NCI-H2107 treated with DMSO at 0.1 percent for 48 hours (cell line): Measurements from ENCODE around the gene CHST14.
A peak's percentile ranks its signal among the peaks of the same experiment; 100 is the strongest.

ENCODE experiments used
- DNase-seq: peaks from one replicate; lab custom pipeline; 2025; ENCODE audit not compliant: unreplicated experiment; lab: John Stamatoyannopoulos, UW

Gene CHST14

DNA sequence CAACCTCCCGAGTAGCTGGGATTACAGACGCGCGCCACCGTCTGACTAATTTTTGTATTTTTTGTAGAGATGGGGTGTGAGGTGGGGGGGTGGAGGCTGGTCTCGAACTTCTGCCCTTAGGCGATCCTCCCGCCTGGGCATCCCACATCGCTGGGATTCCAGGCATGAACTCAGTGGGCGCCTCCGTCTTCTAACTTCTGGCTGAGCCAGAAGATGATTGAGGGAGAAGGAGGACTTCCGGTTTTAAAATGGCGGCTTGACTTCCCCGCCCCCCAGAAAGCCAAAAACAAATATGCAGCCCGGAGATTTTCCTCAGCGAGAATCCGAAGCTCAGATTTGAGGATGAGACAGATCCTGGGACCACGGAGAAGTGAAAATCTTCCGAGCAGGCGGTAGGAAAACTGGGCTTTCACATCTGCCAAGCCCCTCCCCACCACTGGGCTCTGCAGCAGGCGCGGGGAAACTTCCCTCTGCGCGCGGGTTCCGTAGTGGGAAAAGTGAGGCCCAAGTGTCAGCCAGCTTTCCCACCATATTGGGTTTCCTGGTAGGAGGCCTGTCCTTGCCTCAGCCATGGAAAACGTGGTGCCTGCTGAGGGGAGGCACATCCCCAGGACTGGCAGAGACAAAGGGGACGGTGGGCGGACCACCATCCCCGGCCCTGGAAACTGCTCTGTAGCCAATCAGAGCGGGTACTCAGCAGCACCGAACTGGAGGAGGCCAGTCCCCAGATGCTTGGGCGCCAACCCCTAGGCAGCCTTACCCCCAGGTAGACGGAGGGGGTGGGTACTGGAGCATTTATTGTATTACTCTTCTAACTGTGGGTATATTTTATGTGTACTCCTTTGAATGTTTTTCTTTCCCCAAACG, 17.3 kb downstream of the CHST14 start:
- DNase-seq: no peak

DNA sequence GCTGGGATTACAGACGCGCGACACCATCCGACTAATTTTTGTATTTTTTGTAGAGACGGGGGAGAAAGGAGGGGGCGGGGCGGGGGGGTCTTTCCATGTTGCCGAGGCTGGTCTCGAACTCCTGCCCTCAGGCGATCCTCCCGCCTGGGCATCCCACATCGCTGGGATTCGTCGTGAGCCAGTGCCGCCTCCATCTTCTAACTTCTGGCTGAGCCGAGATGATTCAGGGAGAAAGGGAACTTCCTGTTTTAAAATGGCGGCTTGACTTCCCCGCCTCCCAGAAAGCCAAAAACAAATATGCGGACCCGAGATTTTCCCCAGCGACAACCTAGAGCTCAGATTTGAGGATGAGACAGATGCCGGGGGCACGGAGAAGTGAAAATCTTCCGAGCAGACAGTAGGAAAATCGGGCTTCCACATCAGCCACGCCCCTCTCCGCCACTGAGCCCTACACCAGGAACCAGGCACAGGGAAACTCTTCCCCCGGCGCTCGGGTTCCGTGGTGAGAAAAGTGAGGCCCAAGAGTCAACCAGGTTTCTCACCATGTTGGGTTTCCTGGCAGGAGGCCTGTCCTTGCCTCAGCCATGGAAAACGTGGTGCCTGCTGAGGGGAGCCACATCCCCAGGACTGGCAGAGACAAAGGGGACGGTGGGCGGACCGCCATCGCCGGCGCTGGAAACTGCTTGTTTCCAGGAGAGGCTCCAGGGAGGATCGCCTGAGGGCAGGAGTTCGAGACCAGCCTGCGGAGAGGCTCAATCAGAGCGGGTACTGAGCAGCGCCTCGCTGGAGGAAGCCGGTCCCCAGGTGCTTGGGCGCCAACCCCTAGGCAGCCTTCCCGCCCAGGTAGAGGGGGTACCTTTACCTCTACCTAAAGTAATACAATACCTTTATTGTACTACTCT, 18.7 kb downstream of the CHST14 start:
- no peak for DNase-seq

DNA sequence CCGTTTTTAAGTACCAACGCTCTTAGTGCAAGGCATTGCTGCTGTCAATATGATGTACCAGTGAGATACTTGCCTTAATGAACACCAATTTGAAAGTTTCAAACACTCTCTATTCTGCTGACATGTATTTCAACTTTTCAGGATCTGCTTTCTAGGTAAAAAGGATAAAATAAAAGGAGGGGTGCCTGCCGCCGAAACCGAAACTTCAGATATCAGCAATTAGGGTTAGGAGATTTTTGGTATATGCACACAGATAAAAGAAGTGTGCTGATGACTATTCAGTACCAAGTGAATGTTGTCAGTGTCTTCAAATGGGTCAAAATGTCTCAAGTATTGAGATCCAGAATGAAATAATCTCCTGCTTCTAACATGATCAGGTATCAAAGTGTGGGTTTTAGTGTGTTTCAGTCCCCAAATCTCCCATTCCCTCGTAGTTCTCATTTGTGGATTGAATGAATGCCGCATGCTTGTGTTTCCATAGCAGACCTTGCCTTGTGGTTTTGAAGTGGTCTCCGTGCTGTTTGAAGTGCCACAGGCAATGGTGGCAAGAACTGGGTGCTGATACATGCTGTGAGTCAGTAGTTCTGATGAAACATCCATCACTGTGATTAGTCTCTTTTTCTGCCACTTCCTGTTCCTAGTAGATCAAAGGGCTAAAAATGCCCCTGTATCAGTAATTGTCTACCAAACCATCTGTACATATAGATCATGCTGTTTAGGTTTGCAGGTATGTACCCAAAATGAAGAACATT, 22.5 kb downstream of the CHST14 start:
- peak; percentile 53 for DNase-seq

DNA sequence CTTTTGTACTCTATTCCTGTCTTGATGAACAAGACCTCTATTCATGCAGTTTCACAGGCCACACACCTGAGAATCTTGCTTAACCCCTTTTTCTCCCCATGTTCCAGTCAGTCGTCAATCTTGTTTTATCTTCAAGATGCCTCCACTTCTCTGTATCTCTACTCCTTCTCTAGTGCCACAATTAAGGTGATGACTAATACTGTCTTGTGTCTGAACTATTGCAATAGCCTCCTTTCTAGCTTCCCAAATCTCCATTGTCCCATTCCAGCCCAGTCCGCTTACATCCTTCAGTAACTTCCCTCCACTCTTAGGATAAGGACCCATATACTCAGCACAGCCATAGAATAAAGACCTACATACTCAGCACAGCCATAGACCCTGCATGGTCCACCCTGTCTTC, 24.7 kb downstream of the CHST14 start:
- no peak for DNase-seq

DNA sequence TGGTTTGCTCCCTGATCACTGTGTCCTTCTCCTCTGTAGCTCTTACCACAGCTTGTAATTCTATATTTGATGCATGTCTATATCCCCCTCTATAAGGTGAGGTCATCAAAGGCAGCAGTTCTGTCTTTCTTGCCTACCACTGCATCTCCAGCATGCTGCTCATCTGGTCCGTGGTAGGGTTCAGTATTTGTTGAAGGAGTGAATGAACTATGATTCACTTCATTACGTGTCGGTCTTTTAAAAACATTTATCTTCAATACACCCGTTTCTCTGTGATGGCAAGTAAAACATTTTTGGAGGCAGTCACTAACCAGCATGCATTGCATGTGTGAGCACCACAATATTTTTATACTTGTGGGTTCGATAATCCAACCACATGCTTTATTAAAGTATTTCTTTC, 27.6 kb downstream of the CHST14 start:
- DNase-seq: no peak

DNA sequence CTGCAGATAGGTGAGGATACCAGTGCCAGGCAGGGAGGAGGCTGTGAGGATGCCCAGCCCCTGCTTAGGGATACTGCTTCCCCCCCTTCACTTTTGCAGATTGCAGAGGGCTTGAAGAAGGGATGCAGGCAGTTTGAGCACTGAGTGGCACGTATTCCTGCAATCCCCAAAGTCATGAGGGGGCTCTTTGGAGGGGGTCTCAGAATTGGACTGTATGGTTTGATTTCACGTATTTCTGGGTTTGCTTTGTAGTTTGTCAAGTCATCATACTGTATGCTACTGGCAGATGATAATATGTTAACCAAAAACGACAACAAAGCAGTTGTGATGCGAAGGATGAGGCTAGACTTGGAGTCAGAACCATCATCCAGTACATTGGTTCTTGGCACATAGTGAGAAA, 28.1 kb downstream of the CHST14 start:
- no peak for DNase-seq

DNA sequence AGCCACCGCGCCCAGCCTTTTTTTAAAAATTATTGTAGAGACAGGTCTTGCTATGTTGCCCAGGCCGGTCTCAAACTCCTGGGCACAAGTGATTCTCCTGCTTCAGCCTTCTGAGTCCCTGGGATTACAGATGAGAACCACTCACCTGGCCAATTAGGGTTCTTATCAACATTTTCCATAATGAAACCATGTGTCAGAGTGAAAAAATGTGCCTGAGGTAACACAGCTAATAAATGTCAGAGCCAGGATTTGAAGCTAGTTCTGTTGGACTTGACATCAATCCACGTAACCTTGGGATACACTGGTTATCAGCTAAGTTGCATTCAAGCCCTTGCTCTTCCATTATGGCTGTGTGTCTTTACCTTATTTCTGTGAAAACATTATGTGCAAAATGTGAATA, 29.1 kb downstream of the CHST14 start:
- no peak for DNase-seq

DNA sequence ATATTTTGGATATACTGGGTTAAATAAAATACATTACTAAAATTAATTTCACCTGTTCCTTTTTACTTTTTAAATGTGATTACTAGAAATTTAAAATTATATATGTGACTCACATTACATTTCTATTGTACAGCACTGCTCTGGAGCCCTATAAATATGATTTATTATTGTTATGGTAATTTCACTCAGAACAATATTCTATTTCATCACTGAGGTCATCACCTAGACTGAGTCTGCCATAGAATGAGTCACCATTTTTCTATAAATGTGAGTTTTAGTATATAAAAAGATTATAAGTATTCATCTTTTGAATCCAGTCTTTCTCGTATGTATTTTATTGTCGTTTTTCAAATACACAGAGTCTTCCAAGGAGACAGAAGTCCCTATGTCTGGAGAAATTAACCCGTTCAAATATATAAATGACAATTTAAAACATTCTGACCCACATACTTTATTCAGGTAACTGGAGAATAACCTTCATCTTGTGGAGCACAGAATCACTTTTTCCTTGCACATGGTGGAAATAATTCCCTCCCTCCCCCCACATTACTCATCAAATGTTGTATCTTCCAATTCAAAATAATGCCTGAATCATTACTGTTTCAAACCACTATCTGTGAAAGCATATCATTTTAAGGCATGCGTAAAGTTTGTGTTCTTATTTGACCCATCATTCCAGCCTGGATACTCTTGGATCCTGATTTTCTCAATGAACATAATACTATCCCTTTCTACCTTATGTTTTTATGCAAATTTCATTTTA, 30.0 kb downstream of the CHST14 start:
- no peak for DNase-seq

DNA sequence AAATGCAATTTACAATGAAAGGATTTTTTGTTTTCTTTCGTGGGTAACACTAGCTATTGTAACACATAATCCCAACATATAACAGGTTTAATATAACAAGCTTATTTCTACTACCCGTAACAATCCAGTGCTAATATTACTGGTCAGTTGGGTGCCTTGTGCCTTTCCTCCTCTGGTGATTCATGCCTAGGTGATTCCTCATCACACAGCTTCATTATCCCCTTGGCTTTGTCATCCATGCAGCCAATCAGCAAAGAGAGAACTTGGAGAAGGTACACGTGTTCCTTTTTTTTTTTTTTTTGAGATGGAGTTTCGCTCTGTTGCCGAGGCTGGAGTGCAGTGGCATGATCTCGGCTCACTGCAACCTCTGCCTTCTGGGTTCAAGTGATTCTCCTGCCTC, 30.7 kb downstream of the CHST14 start:
- no peak for DNase-seq

DNA sequence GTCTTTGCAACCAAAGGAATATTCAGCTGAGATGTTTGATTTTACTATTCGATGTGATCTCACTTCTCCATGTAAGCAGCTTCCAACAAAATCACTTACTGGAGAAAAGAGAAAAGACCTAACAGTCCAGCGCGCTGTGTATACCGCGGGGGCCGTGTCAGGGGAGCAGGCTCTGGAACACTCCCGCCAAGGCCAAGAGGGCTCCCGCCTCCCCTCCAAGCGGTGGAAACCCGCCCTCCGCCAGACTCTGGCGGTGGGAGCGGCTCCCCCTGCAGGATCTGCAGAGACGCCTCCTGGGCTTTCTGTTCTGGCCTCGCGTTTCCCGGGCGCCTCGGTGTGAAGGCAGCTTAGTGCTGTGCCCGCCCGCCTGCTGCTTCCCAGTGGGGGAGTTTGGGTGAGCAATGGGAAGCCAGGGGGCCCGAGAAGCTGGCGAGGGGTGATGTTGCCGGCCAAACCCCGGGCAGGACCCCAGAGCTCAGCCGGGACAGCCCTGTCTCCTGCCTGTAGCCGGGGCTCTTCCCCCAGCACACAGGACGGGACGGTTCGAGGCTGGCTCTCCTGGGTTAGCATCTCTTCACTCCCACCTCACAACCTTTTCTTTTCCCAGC, 36.3 kb downstream of the CHST14 start:
- peak; percentile 14 for DNase-seq

DNA sequence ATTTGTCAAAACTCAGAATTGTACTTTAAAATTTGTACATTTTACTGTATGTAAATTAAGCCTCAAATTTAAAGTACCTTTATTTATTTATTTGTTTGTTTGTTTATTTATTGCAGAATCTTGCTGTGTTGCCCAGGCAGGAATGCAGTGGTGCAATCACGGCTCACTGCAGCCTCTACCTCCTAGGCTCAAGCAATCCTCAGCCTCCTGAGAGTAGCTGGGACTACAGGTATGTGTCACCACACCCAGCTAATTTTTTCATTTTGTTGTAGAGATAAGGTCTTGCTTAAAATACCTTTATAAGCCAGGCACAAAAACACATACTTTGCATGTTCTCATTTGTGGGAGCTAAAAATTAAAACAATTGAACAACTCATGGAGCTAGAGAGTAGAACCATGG, 37.4 kb downstream of the CHST14 start:
- DNase-seq: no peak

DNA sequence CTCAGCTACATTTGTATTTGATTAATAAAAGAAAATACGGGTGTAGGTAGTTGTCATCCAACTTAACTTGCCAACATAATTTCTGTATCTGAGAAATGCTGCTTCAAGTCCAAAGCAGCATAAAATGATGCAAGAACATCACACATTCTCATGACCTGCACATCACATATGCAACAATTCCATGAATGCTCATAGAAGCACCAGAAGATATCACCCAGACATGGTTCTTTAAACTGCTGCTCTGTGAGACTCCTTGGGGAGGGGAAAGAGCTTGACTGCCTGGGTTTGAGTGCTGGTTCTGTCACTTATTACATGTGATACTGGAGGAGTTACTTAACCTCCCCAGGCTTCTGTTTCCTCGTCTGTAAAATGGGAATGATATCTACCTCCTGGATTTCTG, 39.4 kb downstream of the CHST14 start:
- no peak for DNase-seq

DNA sequence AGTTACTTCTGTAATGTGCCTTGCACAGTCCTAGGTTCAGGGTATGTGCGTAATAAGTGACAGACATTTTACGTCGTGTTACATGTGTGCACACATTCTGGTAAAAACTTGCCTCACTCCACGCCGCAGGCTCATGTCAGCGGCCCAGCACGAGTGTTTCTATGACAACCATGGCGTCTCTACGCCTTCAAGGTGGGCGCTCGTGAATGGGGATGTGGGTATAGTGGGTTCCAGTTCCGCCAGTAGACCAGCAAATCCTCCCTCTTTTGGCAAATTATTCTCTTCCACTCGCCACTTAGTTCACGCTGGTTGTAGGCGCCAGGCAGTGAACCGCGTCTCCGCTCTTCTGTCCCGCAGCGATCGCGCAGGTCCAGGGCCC, 40.3 kb downstream of the CHST14 start:
- DNase-seq: no peak

DNA sequence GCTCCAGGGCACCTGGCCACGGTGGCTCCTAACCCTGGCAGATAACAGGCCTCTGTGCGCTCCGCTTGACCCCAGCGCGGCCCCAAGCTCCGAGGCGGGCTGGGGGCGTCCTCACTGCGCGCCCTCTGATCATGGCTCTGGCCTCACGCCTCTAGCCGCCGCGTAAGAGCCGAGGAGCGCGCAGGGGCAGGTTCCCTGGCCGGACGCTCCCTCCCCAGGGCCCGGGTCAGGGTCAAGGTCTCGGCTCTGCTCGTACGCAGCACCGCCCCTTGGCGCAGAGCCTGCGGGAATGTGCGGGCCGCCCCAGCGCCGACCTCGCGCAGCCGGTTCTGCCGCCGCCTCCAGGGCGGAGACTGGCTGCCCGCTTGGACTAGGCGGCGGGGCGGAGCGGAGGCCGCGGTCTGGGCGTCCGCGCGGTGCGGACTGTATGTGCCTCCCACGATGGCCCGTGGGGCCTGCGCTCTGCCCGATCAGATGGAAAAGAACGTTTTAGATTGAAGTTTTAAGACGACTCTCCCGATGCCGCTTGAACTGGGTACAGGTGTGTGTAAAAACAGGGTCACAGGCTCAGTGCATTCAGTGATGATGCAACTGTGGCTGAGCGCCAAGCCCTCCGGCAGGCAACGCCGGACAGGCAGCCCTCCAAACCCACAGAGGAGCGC, 40.8 kb downstream of the CHST14 start:
- no peak for DNase-seq

DNA sequence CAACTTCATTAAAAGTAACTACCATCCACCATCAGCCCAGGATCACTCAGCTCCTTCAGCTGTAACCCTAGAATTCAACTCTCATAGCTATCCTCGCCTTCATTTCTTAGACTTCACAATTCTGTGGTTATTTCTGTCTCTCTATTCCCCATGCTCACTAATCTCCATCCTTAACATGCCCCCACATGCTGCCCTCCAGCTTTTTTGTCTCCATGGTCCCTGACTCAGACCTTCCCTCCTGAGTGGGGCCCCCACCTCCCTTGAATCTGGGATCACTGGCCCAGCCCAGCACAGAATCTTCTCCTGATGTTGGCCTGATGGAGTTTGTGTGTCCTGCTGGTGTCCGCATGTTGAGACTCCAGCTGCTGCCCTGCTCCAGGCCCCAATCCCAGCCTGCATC, 41.7 kb downstream of the CHST14 start:
- DNase-seq: no peak

DNA sequence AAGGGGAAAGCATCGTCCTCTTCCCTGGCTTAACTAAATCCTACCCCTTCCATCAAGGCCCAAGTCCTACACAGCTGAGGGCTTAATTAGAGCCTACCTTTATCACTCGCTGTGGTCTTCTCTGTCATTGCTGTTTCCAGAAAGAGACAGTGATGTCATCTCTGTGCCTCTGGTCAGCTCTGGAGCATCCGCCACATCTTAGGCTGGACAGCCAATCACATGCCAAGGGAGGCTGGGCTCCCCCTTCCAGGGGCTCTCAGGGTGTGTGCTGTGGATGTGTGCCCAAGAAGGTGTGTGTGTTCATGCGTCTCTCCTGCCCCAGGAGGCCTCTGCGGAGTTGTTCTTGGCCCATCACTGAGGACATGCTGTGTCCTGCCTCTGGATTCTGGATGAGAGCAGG, 42.8 kb downstream of the CHST14 start:
- no peak for DNase-seq

DNA sequence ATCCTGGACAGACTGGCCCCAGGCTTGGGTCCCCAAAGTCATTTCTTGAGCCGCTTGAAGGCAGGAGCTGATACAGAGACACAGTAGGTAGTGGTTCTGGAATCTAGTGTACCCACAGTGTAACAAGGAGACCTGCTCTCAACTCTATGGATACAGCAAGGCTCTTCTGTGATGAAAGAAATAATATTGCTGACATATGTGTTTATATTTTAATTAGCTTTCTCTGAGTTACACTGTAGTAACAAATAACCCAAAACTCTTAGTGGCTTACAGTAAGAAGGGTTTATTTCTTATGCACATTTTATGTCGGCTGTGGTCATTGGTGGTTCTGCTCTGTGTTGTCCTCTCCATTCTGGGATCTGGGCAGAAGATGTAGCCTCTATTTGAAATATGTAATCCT, 45.5 kb downstream of the CHST14 start:
- no peak for DNase-seq
